HG02973 (cell line): ENCODE data around the gene NOTCH3.

ENCODE experiments used
- ATAC-seq: cut with Tn5 transposase; IDR thresholded peaks from one replicate; pipeline ENCODE4 v1.9.1; 2021; ENCODE audit warnings: moderate library complexity; ENCODE audit not compliant: unreplicated experiment

NOTCH3 gene

DNA sequence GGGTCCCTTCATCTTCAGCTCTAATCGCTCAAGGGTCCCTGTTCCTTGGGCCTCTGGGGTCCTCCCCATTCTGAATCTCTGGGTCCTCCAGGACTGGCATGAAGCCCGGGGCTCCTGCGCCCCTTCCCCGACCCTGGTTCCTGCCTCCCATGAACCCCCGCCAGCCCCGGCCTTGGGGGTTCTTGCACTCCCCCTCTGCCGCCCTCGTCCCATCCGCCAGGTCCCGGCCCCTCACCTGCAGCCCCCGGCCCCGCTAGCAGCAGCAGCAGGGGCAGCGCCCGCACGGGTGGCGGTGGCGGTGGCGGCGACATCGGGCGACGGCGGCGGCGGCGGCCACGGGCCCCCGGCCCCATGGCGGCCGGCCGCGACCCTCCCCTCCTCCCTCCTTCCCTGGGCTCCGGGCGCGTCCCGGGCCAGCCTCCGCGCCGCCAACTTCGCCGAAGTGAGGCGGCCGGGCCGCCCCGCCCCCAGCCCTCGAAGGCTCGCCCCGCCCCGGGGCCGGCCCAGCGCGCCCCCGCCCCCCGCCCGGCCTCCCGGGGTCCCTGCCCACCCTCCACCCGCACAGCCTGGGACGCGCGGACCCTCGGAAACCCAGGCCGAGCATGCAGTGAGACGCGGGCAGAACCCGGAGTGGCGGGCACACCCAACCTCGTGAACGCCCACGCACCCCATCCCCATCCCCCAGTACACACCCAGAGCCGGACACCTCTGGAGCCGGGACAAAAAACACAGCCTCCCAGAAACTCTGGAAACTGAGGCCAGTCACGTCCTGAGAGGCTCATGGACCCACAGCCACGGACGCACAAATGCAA is at the start of gene NOTCH3:
Gene NOTCH3, minus strand, starts transcription at position 443 of the 812 bp plus-strand sequence. Its CDS starts 90 bp downstream, at position 353.
- ATAC-seq: no peak

DNA sequence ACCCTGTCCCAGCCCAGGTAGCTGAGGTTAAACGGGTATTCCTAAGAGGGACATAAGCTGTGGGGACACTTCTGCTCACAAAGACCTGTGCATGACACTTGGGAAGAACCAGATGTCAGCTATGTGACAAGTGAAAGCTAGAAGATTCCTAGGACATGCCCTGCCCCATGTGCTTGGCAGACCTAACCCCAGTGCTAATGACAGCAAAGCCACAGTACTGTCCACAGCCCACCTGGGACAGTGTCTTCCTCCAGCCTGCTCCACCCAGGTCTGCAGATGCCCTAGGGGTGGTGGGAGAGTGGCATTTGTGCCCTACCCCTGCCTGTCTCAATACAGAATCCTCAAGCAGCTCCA is 49.8 kb upstream of the NOTCH3 start:
- ATAC-seq: no peak

DNA sequence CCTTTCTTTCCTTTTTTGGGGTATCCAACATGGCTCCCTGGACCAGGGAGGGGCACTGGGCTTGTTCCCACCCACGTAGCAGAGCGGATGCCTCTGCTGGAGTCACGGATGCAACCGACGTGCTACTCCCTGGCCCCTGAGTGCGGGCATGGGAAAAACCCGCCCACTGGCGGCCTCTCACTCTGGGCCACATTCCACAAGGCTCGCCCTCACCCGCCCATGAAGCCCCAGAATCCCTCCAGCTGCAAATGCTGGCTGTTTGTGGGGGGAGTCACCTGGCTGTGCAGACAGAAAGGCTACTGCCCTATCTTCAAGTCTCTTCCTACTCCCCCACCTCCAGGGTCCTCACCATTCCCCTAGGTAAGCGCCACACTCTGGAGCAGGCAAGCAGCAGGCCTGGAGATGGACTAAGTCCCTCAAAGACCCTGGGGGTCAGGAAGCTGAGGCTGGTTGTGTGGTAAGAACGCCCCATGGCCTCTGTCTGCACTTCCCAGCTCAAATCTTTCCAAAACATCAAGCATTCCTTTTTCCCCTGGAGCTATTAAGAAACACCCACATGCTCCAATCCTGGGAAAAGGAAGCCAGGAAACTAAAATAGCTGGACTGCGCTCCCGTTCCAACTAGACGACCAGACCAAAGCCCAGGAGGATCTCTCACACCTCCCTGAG is 49.3 kb upstream of the NOTCH3 start:
- no peak for ATAC-seq

DNA sequence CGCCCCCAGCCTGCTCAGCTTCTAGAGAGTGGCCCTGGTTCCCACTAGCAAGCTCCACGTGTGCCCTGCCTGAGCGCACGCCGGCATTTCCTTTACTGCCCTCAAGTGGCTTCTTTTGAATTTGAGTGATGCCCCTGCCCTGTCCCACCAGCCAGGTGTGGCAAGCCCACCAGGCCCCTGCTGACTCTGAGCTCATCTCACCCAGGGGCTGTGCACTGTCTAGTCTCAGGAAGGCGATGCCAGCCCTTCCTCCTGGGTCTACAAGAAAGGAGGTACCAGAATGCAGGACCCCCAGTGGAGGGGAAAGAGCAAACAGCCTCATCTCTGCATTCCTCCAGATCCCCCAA is 48.7 kb upstream of the NOTCH3 start:
- ATAC-seq: no peak

DNA sequence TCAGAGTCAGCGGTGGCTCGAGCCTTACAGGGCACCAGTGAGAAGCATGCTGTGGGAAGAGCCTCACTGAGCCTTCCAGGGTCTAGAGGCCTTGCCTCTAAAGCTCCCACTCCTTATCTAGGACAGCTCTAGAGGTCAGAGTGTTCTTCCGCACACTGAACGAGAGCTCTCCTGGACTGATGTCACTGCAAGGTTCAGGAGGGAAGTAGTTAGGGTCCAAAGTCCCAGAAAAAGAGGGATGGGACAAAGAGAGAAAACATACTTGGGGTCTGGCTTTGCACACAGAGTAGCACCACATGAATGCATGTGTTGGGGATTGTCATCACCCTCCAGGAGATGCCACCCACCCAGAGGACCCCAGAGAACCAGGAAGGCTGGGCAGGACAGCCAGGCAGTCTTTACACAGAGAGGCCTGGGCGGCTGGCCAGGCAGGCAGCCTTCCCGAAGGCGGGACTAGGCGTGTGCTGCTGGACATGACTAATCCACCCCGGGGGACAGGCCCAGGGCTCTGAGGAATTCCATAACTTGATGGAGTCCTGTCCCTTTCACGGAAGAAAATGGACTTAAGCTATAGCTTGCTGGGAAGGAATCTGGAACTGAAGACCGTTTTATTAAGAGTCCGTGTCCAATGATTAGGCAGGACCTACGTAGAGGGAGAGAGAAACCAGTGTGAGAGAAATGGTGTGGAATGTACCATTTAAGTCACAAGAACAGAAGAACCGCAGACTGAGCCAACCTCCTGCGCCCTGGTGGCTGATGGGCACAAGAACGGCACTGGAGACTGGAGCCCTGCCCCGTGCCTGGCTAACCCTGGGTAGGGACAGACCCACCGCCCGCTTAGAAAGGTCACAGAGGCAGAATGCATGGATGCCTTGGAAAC is 48.1 kb upstream of the NOTCH3 start:
- ATAC-seq: no peak

DNA sequence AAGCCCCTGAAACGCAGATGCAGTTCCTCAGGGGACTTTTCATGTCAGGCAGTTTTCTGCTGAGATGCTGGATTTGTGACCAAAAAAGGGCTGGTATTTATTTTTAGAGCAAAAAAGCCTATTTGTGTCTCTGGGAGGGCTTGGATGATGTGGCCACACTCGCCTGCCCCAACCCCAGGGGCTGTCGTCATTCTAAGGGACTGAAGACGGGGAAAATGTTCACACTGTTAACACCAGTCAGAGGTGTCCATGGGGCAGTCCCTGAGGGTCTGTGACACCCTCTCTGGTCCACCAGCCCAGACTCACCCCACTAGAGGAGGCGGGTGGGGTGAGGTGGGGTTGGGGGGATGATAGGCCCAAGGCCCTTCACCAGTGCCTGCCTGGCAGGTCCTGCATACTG is 47.3 kb upstream of the NOTCH3 start:
- no peak for ATAC-seq

DNA sequence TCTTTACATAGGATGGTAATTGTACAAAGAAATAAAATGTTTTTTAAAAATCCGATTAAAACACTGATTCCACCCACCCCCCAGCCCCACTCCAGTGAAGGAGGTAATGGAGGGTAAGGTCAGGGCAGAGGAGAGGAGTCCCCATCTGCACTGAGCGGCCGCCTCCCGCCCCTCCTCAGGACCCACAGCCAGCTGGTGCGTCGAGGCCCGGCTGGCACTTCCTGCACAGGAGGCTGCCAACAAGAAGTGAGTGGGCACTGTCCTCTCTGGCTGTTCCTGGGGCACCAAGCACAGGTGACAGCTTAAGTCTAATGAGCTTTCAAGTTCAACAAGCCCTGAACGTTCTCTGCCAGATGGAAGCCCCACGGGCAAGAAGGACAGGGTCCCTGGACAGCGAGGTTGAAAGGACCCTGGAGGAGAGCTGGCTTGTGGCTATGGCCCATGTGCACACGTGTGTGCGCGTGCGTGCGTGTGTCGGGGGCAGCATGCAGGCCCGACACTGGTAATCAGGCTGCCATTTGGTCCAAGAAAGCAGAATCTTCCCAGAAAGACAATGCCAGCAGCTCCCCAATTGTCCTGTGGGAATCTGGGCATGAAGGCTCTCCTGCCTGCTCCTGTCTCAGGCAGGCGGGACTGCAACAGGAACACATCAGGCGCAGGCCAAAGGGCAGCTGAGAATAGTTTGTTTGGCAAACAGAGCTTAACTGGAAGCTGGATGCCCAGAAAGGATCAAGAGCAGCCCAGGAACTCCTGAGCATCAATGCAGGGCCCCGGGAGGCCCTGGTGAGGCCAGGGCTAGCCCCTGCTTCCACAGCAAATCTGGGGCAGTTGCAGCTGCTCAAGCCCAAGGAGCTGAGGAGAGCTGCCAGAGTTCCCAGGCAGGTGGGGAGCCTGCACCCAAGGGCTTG is 46.6 kb upstream of the NOTCH3 start:
- ATAC-seq: no peak

DNA sequence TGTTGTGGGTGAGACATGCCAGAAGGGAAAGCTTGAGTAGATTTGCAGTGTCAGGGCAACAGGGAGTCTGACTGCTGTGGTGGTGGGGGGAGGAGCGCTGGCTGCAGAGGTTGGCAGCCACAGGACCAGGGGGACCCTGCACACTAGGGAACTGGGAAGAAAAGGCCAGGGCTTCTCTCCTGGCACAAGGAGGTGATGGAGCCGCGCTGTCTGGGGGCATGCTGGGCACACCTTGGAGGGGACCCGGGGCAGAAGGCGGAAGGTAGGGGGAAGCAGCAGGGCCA is 45.3 kb upstream of the NOTCH3 start:
- ATAC-seq: no peak

DNA sequence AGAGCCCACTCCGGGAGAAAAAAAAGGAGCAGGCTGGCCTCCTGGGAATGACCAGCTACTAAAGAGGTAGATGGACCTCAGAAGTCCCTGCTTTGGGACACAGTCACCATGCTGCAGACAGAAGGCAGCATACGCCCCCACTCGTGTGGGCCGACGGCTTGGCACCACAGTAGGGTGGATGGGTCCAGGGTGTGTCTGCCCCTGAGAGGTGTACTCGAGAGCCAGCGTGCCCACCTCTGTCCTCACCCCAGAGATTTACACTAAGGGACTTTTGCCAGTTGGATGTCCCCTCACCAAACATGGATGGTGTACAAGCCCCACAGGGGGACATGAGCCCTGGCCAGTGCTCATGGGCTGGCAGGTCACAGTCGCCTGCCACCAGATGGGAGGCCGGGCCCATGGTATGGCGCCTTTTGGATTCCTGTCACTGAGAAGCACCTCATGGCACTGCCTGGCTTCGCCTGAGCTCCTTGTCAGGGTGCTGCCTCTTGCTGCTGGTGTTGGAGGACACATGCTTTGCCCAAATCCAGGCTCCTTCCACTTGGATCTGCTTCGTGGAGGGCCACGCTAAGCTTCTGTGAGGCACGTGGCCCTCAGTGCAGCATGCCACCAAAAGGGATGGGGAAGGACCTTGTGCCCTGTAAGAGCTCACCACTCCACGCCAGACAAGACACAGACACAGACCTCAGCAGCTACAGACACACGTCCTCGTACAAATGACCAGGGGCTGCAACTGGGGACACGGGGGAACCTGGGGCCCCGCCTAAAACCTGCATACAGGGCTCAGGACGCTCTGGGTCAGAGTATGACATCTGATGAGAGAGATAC is 44.8 kb upstream of the NOTCH3 start:
- no peak for ATAC-seq

DNA sequence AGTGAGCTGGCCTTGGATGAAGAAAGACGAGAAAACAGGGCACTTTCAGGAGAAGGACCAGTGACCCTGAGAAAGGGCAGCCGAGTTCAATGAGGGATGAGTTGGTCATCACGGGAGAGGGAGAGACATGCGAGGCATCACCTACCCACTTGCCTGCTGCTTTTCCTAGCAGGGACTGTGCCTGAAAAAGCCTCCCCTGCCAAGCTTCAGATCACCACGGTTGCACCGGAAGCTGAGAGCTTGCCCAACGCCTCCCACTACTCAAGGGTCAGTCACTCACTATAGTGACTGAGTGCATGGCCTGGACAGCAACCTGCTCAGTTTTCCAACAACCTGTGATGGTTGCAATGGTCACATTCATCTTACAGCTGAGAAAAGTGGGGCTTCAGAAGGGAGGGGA is 44.0 kb upstream of the NOTCH3 start:
- no peak for ATAC-seq

DNA sequence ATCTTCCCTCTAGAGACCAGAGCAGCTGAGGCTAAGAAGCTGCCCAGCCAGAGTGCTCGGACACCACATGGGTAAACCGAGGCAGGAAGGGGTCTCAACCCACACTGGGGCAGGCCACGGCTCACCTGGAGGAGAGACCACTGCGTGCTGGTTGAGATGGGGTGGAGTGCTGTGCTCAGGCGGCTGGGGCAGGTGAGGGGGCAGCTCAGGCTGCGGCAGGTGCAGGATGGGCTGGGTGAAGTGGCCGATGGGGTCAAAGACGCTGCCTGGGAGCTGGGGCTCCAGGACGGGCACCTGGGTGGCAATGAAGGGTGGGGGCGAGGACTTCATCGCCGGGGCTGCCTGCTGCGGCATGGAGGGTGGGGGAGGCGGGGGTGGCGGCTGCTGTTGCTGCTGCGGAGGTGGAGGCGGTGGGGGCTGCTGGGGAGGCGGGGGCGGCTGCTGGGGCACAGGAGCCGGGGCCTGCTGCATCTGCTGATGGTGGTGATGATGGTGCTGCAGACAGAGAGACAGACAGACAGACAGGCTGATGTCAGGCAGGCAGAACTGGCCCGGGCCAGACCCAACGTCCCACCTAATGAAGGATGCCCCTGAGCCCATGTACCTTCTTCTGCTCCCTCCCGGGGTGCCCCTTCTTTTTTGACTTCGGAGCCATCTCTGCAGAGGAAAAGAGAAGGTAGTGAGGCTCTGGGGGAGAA is 43.5 kb upstream of the NOTCH3 start:
- no peak for ATAC-seq

DNA sequence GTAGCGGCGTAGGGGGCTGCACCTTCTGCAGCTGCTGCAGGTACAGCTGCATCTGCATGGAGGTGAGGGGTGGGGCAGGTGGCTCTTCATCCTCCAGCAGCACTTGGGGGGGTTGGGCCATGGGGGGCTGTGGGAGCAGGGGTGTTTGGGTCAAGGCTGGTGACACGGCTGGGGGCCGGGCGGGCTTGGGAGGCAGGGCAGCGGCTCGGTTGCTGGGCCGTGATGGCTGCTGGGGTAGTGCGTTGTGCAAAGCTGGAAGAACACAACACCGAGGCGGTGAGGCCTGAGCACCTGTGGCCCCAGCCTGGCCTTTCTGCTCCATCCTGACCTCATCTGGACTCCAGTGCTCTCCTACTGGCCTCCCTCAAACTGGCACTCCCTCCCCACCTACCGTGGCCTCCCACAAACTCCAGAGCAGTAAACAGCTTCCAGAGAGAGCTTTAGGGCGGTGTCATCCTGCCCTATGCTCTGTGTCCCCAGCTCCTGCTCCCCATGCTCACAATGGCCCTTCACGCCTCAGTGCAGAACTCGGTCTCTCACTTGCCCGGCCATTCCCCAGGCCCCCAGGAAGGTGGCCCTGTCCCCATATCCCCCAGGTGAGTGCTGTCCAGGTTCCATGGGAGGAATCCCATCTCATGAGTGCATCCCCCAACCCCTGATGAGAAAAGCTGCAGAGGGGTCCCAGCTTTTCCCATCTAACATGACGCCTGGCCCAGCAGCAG is 42.6 kb upstream of the NOTCH3 start:
- no peak for ATAC-seq

DNA sequence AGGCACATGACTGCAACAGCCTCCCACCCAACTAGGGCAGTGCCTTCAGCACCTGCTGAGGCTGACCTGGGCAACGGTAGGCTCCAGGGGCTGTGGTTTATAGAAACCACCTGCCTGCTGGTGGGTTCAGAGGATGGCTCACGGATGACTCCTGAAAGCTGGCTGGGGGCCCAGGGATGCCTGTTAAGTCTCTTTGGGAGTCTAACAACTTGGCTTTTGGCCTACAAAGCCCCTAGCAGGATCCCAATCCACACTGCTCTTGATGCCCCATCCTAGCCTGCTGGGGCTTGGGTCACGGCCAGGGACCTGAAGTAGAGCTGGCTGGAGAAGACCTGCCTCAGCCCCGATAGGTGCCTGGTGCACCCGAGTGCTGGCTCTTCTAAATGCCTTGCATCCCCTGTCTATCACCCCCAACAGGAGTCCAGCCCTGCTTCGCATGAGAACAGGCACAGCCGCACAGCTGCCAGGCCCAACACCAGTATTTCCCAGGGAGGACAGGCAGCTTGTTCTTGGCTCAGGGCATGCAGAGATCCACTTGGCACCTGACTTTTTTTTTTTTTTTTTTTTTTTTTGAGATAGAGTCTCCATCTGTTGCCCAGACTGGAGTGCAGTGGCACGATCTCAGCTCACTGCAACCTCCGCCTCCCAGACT is 40.6 kb upstream of the NOTCH3 start:
- ATAC-seq: no peak

DNA sequence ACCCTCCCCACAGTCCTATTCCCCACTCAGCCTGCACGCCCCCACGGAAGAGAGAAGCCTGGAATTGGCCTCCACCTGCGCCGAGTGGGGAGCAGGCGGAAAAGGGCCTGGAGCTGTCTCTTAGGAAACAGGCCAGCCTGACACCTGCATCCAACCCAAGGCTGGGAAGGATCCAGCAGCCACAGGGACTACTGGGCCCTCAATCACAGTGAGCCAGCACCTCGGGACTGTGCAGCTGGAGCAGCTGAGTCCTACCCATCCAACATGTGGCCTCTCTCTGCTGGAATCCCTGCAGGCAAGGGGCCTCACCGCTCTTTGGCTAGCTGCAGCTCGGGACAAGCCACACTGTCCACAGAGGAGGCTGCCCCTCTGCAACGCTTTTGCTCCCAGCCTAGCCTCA is 39.7 kb upstream of the NOTCH3 start:
- ATAC-seq: no peak

DNA sequence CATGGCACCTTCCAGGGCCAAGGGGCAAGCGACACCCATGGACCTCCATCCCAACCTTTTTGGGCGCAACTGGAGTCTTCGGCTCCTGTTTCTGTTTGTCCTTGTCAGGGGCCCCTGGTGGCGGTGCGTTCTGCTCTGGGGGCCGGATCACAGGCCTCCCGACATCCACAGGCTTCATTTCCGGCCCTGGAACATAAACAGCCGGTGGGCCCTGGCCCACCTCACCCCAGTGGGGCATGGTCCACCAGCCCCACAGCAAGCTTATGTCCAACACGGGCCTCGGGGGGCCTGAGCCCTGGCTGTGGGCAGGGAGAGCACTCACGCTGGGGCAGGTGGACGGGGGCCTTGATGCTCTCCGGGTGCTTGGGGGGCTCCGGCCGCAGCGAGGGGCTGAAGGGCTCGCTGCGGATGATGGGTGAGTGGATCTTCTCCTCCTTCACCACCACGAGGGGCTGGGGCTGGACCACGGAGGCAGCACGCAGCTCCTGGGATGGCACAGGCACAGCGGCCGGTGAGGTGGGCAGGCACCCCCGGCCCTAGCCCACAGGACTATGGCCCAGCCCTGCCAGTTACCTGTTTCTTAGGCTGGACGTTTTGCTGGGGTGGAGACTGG is 38.6 kb upstream of the NOTCH3 start:
- ATAC-seq: no peak

DNA sequence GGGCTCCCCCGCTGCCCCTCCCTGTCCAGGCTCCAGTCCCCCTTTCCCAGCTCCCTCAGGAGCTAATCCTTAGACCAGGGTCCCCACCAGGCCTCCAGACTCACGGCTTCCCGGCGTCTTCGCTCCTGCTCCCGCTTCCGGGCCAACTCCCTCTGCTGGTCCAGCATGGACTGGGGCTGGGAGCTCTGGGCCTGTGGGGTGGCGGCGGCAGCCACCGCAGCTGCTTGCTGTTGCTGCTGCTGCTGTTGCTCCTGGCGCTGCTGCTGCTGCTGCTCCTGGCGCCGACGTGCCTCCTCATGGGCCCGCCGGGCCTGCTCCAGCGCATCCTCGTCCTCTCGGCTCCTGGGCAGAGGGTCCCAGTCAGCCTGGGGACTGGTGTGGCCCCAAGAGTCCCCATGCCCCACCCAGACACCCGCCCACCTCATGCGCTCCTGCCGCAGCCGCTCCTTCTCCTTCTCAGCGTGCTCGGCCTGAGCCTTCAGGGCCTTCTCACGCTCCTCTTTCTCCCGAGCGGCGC is 37.9 kb upstream of the NOTCH3 start:
- no peak for ATAC-seq

DNA sequence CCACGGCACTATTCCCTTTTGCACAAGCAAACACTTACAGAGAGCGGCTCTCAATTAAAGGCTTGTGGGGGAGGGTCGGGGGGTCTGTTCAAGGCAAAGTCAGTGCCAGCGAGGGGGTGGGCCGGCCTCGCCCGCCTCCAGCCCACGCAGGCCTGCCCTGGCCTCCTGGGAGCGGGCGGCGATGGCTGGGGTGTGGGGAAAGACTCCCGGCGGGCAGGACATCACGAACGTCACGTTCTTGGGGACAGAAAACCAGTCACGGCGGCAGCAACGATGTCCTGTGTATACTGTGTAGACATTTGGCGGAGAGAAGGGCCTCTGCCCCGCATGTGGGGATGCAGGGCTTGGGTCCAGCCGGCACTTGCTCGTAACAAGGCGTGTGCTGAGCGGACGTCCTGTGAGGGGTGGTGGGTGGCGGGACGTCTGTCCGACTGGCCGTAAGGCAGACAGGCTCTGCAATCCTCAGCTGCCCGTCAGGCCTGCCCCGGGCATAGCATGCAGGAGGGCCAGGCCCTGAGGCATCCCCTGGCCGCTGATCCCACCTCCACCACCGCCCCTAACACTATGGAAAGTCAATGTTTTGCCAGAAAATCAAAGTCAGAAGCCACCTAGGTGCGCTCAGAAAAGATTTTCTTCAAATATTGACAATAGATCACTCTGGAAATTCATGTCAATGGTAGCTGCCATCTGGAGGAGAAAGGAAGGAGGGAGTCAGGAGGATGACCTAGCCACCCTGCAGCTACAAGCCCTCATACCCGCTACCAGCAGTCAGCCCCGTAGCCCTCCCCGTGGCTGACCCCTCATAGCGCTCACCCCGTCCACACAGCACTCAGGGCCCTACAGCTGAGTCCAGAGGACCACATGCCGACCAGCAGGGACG is 37.2 kb upstream of the NOTCH3 start:
- ATAC-seq: no peak
